ENCODE measurements around the gene JAKMIP3.

GRCh38 chr10:132100091-132100481 lies 34.3 kb downstream of the JAKMIP3 start:
- TF ChIP-seq EZH2 (IDR thresholded peaks at IDR 0.05; ENCODE audit: insufficient read depth, poor library complexity, severe bottlenecking) (no peak), EZH2phosphoT487 (IDR thresholded peaks at IDR 0.05; ENCODE audit: insufficient read depth, low read depth) (no peak)
